GM12865 (cell line): ENCODE results near the gene ARHGAP18.

Experiments used
- DNase-seq: peaks from one replicate; pipeline ENCODE4 v3.0.0; 2010; ENCODE audit warnings: low read depth
- H3K4me3 ChIP-seq: 2 replicates; pipeline ENCODE4 v1.5.1; 2011; ENCODE audit warnings: mild to moderate bottlenecking, low read depth, low read length, control low read depth
- TF ChIP-seq, protein P1 (sequence below): IDR thresholded peaks from 2 replicates; pipeline ENCODE4 v1.5.1; 2011; ENCODE audit warnings: low read length, control low read depth, low read depth, inconsistent platforms; ENCODE audit not compliant: insufficient read depth; ENCODE audit errors: missing control alignments

ARHGAP18 gene

DNA sequence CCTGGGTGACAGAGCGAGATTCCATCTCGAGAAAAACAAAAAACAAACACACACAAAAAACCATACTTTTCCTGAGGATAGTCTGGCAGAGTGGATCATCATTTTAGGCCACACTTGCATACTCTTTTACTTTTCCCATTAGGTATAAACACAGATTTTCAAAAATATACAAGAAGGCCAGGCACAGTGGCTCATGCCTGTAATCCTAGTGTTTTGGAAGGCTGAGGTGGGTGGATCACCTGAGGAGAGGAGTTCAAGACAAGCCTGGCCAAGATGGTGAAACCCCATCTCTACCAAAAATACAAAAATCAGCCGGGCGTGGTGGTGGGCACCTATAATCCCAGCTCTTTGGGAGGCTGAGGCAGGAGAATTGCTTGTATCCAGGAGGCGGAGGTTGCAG is 85.5 kb downstream of the ARHGAP18 start:
- H3K4me3 ChIP-seq, result no peak overlapping the region
- TF ChIP-seq, protein P1, sequence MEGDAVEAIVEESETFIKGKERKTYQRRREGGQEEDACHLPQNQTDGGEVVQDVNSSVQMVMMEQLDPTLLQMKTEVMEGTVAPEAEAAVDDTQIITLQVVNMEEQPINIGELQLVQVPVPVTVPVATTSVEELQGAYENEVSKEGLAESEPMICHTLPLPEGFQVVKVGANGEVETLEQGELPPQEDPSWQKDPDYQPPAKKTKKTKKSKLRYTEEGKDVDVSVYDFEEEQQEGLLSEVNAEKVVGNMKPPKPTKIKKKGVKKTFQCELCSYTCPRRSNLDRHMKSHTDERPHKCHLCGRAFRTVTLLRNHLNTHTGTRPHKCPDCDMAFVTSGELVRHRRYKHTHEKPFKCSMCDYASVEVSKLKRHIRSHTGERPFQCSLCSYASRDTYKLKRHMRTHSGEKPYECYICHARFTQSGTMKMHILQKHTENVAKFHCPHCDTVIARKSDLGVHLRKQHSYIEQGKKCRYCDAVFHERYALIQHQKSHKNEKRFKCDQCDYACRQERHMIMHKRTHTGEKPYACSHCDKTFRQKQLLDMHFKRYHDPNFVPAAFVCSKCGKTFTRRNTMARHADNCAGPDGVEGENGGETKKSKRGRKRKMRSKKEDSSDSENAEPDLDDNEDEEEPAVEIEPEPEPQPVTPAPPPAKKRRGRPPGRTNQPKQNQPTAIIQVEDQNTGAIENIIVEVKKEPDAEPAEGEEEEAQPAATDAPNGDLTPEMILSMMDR, result no peak
- DNase-seq, result no peak

DNA sequence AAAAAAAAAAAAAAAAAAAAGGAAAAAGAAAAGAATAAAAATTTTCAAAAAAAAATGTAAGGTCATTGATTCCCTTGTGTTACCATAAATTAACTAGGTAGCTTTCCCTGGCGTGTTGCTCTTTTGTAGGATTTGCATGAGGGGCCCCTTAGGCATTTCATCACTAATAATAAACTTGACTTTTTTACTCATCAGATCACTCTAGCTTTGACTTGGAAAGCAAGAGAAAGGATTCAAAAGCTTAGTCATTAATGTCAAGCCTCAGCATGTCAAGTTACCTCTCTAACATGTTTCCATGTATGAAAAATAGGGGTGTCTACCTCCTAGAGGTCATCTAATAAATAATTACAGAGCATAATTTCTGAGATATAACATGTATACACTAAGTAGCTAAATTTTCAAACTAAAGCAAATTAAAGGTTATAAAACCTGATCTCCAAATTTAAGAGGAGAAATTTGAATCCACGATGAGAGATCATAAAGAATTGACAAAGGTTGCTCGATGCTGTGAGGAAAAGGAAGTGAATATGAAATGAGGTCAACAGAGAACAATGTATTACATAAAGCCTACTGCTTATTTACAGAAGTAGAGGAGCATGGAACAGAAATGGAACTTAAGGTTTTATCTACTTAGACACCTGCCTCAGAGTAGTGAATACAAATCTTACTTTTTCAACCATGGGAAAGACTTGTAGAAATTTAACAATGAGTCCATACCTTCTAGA is 86.8 kb downstream of the ARHGAP18 start:
- TF ChIP-seq, protein P1, result no peak
- peak; percentile 13 for DNase-seq
- H3K4me3 ChIP-seq, result no peak overlapping the region

DNA sequence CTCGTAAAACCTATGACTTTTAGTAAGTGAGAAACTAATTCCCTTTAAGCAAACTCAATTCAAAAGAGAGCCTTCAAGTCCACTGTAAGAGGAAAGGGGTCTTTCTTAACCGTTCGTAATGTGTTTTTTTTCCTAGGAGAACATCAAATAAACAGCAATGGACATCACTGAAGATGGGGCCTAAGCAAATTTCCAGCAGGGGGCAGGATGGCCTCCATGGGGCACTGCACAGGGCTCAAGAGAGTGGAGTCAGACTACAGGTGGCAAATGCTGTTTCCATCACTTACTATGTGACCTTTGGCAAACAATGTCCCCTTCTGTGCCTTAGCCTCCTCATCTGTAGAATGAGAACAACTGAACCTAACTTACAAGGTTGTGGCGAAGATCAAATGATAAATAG is 88.7 kb downstream of the ARHGAP18 start:
- TF ChIP-seq, protein P1, result peak; percentile 35
- no peak overlapping the region for H3K4me3 ChIP-seq
- peak; percentile 47 for DNase-seq

DNA sequence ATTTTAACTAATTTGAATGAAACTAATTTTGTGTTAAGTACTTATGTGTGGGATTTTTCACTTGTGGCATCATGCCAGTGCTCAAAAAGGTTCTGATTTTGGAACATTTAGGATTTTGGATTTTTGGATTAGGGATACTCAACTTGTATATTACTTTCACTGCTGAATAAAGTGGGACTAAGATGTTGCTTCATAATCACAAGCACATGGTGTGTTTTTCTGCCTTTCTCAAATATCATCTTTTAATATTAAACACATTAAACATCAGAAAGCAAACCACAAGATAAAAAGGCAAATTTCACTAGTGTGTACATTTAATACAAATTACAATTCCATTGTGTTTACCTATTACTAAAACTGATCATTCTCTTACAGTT is 89.8 kb downstream of the ARHGAP18 start:
- H3K4me3 ChIP-seq, result no peak overlapping the region
- no peak for DNase-seq
- TF ChIP-seq, protein P1, result no peak

DNA sequence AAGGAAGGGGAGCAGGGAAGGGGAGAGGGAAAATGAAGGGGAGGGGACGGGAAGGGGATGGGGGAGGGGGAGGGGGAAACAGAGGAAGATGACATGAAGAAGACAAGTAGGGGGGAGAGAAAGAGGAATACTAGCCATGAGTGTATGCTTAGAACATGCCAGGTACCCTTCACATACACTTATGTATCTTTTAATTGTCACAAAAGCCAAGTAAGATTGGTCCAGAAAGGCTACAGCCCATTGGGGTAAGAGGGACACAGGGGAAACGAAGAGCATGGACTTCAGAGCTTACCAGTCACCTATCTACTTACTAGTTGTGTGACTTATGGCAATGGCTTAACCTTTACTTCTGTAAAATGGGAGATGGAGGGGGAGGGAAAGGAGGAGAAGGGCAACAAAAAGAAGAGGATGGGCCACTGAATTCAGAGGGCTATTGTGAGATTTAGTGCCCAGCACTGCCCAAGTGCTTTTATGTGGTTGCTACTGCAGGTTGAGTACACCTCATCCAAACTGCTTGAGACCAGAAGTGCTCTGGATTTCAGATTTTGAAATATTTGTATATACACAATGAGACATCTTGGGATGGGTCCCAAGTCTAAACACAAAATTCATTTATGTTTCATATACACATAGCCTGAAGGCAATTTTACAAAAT is 90.3 kb downstream of the ARHGAP18 start:
- DNase-seq, result peak; percentile 9
- TF ChIP-seq, protein P1, result no peak
- H3K4me3 ChIP-seq, result no peak overlapping the region

DNA sequence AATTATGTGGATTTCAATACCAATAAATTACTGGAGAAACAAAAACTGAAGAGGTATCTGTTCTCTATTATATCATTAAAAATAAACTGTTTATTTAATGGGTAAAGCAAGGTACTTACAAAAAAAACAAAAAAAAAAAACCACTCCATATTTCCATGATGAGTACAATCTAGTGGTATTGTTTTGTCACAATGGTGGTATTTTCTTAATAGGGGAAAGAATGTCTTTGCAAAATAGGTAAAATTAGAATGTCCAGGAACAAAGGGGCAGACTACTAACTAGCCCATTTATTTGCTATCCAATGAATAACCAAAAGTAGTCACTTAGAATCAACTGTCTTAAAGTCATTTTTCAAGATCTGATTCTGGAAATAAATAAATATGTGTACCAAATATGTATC is 92.0 kb downstream of the ARHGAP18 start:
- H3K4me3 ChIP-seq, result no peak overlapping the region
- TF ChIP-seq, protein P1, result no peak
- no peak for DNase-seq

DNA sequence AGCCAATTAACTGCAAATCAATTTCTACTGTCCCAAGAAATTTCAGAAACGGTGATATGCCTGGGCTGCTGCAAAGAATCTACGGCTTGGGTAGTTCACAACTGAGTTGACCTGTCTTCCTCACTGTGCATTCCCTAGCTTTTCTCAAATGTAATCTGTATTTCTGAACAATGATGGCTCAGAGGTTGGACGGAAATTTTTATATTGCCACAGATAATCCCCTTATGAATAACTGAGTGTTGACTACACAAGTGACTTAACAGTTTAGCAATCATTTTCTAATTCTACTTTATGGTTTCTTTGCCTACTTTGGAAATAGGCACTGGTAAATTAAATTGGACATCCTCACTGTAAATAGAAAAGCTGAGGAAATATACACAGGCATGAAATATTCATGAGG is 94.5 kb downstream of the ARHGAP18 start:
- TF ChIP-seq, protein P1, result no peak
- no peak overlapping the region for H3K4me3 ChIP-seq
- no peak for DNase-seq
